Ovary (tissue), 9 donors: ENCODE measurements around the gene TADA2A. TPM values are rescaled to one million over a fixed set of nuclear protein-coding genes. Genes with fewer than 3 reads are reported as not detected.

Experiments
- DNase-seq, 5 donors: peaks; one replicate each; pipeline ENCODE4 v3.0.0-alpha.2; 2019 to 2020
- H3K27ac ChIP-seq, 2 donors: fragments of 200-600 bp; one replicate each; pipeline versions ENCODE4 v1.5.1 to v1.8.0; 2019 to 2022
- H3K27me3 ChIP-seq: fragments of 200-600 bp; one replicate; pipeline ENCODE4 v1.8.0; 2022
- H3K36me3 ChIP-seq: fragments of 200-600 bp; sonication (generic); one replicate; pipeline ENCODE4 v1.5.1; 2019
- H3K4me1 ChIP-seq: one replicate; pipeline ENCODE4 v1.8.1; 2013; ENCODE audit warnings: mild to moderate bottlenecking, moderate library complexity; ENCODE audit not compliant: insufficient read depth
- H3K4me3 ChIP-seq: fragments of 200-600 bp; sonication (generic); one replicate; pipeline ENCODE4 v1.5.1; 2017
- H3K9me3 ChIP-seq, 2 donors: fragments of 200-600 bp in 1 of 2; sonication (generic) in 1 of 2; one replicate each; pipeline versions ENCODE4 v1.5.1 to v1.8.1; 2013 to 2019; ENCODE audit warnings: mild to moderate bottlenecking in 1 of 2, moderate library complexity in 1 of 2
- EP300 ChIP-seq: sonication (generic); formaldehyde crosslinking; IDR thresholded peaks from one replicate; pipeline ENCODE4 v1.6.1; 2017; ENCODE audit warnings: antibody characterized with exemption
- WGBS, 3 donors: extraction: QIAGEN DNeasy Blood & Tissue Kit in 1 of 3; methylation state at CpG; one replicate each; pipeline versions ENCODE4 v1.1.5 to v1.1.7; 2013 to 2017; 5-methylcytosine and 5-hydroxymethylcytosine counted together
- intact Hi-C, 4 donors: fragments of 100-400 bp; cut with DNase I; formaldehyde crosslinking; loops; one replicate each; pipeline versions ENCODE4 v1.11.0 to v1.15.1; 2022 to 2023
- polyA plus RNA-seq, 2 donors: library from polyadenylated mRNA; stranded (reverse); fragments of 200-250 nt in 1 of 2; fragments of 350-450 nt in 1 of 2; fragmentation: Illumina TruSeq in 1 of 2; extraction: RNeasy Lipid Tissue Mini Kit (QIAGEN cat#74804) in 1 of 2; gene quantifications; one replicate each; pipeline ENCODE4 v1.2.3, GENCODE V29; 2013 to 2014
- total RNA-seq, 7 donors: library from RNA; depleted of rRNA in 2 of 7; stranded (reverse); fragments of >200 nt in 2 of 7; fragmentation: NEBNext Ultra II Directional in 3 of 7; extraction: Animal tissue kit (Norgen Biotek cat#: 25700) in 3 of 7; gene quantifications; one replicate each; pipeline versions ENCODE4 v1.1.0 to v1.2.4, GENCODE V29; 2016 to 2023
- TF ChIP-seq, protein P1 (sequence below), 3 donors: fragments of 450-650 bp in 2 of 3; fragments of 200-600 bp in 1 of 3; IDR thresholded peaks; one replicate each; pipeline versions ENCODE4 v1.5.1 to v1.8.0; 2016 to 2022; ENCODE audit warnings: antibody characterized with exemption in 3 of 3, mild to moderate bottlenecking in 1 of 3
- donor health status: DM: no; HTN: no; CAD: no; lungs with moderate emphysema.
- donor health status: DM: no; HTN: no; CAD: no.
- donor health status: Bipolar disorder and iron deficiency.
- donor health status: DM: yes; HTN: yes; CAD: no.
- donor health status: DM: no; HTN: no; CAD: no.
- donor health status: DM: yes; HTN: yes; CAD: no.

The TADA2A gene
- total and polyA plus RNA-seq, 9 donors: 9.2 to 33.2 (median 23.1) TPM

DNA sequence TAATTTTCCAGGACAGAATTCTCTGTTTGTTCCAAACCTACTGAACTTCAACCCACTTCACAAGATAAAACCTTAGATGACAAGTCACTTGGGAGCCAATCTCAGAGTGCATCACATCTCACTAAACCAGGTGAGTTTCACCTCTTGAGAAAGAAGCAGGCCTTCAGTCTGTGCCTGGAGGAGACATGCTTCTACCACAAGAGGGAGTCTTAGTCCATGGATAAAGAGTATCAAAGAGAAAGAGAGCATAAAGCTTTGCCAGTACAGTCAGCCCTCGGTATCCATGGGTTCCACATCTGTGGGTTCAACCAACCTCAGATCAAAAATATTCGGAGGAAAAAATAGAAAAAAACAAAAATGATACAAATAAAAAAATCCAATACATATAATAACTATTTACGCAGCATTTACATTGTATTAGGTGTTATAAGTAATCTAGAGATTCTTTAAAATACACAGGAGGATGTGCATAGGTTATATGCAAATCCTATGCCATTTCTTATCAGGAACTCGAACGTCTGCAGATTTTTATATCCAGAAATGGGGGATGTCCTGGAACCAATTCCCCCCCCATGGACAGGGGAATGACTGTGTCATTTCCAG lies 120.7 kb downstream of the TADA2A start:
- no peaks in the 10 kb centered on the region for H3K4me1 ChIP-seq
- H3K9me3 ChIP-seq: no peaks in the 10 kb centered on the region
- TF ChIP-seq, protein P1, sequence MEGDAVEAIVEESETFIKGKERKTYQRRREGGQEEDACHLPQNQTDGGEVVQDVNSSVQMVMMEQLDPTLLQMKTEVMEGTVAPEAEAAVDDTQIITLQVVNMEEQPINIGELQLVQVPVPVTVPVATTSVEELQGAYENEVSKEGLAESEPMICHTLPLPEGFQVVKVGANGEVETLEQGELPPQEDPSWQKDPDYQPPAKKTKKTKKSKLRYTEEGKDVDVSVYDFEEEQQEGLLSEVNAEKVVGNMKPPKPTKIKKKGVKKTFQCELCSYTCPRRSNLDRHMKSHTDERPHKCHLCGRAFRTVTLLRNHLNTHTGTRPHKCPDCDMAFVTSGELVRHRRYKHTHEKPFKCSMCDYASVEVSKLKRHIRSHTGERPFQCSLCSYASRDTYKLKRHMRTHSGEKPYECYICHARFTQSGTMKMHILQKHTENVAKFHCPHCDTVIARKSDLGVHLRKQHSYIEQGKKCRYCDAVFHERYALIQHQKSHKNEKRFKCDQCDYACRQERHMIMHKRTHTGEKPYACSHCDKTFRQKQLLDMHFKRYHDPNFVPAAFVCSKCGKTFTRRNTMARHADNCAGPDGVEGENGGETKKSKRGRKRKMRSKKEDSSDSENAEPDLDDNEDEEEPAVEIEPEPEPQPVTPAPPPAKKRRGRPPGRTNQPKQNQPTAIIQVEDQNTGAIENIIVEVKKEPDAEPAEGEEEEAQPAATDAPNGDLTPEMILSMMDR (IDR thresholded peaks at IDR 0.05): peak in 1 of 3 donors; percentile 38
- TF ChIP-seq EP300: no peak
- H3K36me3 ChIP-seq: no peaks in the 10 kb centered on the region
- intact Hi-C loops: no loop called here
- no peak overlapping the region for H3K27ac ChIP-seq
- no peak overlapping the region for H3K4me3 ChIP-seq
- no peak for DNase-seq
- no peaks in the 10 kb centered on the region for H3K27me3 ChIP-seq
- 49 to 53% (median 52%) methylated on average over 5 of the region's 5 CpGs for WGBS, 3 donors

Other genes with a start within 250 kb of the TADA2A start
- not detected for gene C17orf78, start 30.9 kb upstream of the TADA2A start, total RNA-seq
- not detected for gene C17orf78, start 30.9 kb upstream of the TADA2A start, polyA plus RNA-seq
- gene ACACA, start 50 bp upstream of the TADA2A start, total RNA-seq: 100 to 1,000 TPM in 1 of 7 donors, 10 to 100 TPM in 6; 20.5 to 104 (median 43.3) TPM
- 10 to 100 TPM; 10.9 to 36.8 TPM for gene ACACA, start 50 bp upstream of the TADA2A start, polyA plus RNA-seq
- gene DUSP14, start 83.0 kb downstream of the TADA2A start, total RNA-seq: 10 to 100 TPM in 6 of 7 donors, 1 to 10 TPM in 1; 9.5 to 17.1 (median 13.1) TPM
- gene DUSP14, start 83.0 kb downstream of the TADA2A start, polyA plus RNA-seq: 10 to 100 TPM in 1 of 2 donors, 1 to 10 TPM in 1; 6.3 to 11.0 TPM
- 10 to 100 TPM; 16.8 to 40.0 (median 31.1) TPM for gene SYNRG, start 202.5 kb downstream of the TADA2A start, total RNA-seq
- 10 to 100 TPM; 10.9 to 37.1 TPM for gene SYNRG, start 202.5 kb downstream of the TADA2A start, polyA plus RNA-seq
- 10 to 100 TPM; 11.3 to 20.3 (median 19.6) TPM for gene DDX52, start 236.6 kb downstream of the TADA2A start, total RNA-seq
- 10 to 100 TPM in 1 of 2 donors, 1 to 10 TPM in 1; 8.8 to 14.9 TPM for gene DDX52, start 236.6 kb downstream of the TADA2A start, polyA plus RNA-seq